ENCODE measurements around the gene ADPRHL1. TPM values are rescaled to one million over a fixed set of nuclear protein-coding genes. Genes with fewer than 3 reads are reported as not detected.
"Not testable (repeated sequence)": the region's sequence is repeated elsewhere in the genome, so short reads cannot be mapped to it uniquely, and the experiment has no call there.

The ADPRHL1 gene
- total and polyA plus RNA-seq, 10 donors = 0.52 to 4.3 (median 1.5) TPM

DNA sequence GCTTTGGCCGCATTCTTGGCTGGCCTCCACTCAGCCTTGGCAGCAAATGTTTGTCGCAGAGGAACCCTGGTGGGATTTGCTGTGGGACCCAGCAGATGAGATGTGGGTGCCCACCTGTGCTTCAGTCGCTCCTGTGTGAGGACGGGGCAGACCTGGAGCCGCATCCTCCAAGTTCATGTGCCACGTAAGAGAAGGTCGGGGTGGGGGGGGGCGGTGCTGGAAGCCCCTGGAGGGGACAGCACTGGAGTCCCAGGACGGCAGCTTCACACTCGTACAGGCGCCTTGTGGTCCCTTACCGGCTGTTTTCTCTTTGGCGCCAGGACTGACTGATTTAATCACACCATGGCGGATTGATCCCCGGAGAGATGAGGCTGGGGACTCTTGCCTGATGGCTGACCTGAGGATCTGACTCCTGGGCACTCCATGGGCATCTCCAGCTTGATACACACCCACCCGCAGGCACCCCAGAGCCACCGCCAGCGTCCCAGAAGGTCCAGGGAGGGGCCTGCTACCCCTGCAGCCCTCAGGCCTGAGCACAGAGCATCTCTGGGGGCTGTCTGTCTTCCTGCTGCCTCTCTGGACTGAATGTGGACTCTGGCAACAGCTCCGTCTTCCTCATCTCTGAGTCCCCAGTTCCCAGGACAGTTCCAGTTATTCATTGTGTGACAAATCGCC is 79.3 kb downstream of the ADPRHL1 start:
- H3K27me3 ChIP-seq (replicated peaks in 1 of 7) = peaks cover 0 to 23% (median 0%) of the 10 kb centered on the region in 7 donors
- no peaks in the 10 kb centered on the region for H3K9me3 ChIP-seq
- no peak for DNase-seq
- intact Hi-C loops (cut with DNase I; ENCODE audit: low total_unique reads) = no loop called here
- no peaks in the 10 kb centered on the region for H3K4me1 ChIP-seq
- H3K36me3 ChIP-seq = no peaks in the 10 kb centered on the region
- no peak for TF ChIP-seq POLR2AphosphoS5 (IDR thresholded peaks at IDR 0.05)
- TF ChIP-seq, protein P1, sequence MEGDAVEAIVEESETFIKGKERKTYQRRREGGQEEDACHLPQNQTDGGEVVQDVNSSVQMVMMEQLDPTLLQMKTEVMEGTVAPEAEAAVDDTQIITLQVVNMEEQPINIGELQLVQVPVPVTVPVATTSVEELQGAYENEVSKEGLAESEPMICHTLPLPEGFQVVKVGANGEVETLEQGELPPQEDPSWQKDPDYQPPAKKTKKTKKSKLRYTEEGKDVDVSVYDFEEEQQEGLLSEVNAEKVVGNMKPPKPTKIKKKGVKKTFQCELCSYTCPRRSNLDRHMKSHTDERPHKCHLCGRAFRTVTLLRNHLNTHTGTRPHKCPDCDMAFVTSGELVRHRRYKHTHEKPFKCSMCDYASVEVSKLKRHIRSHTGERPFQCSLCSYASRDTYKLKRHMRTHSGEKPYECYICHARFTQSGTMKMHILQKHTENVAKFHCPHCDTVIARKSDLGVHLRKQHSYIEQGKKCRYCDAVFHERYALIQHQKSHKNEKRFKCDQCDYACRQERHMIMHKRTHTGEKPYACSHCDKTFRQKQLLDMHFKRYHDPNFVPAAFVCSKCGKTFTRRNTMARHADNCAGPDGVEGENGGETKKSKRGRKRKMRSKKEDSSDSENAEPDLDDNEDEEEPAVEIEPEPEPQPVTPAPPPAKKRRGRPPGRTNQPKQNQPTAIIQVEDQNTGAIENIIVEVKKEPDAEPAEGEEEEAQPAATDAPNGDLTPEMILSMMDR (IDR thresholded peaks at IDR 0.05 in 8 of 11, conservative IDR thresholded peaks at IDR 0.05 in 3 of 11) = no peak
- TF ChIP-seq POLR2A (IDR thresholded peaks at IDR 0.05) = no peak
- no peak overlapping the region for H3K27ac ChIP-seq
- H3K4me3 ChIP-seq = no peak overlapping the region
- WGBS, 5 donors = 81 to 90% (median 84%) methylated on average over 16 to 20 of the region's 20 CpGs

DNA sequence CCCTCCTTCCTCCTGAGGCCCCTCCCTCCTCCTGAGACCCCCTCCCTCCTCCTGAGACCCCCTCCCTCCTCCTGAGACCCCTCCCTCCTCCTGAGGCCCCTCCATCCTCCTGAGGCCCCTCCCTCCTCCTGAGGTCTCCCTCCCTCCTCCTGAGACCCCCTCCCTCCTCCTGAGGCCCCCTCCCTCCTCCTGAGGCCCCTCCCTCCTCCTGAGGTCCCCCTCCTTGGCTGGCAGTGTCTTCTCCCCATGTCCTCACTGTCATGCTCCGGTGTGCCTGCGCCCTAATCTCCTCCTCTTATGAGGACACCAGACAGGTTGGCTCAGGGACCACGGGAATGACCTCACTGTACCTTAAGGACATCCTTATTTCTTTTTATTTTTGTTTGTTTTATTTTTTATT is 81.6 kb downstream of the ADPRHL1 start:
- H3K27ac ChIP-seq; intact Hi-C loops (cut with DNase I; ENCODE audit: low total_unique reads); DNase-seq; H3K9me3 ChIP-seq; H3K36me3 ChIP-seq; H3K4me3 ChIP-seq; H3K4me1 ChIP-seq: not testable (repeated sequence)
- H3K27me3 ChIP-seq (replicated peaks in 1 of 7) = peaks cover 0 to 19% (median 0%) of the 10 kb centered on the region in 7 donors
- 90 to 95% (median 92%) methylated on average over 3 of the region's 3 CpGs for WGBS, 5 donors

DNA sequence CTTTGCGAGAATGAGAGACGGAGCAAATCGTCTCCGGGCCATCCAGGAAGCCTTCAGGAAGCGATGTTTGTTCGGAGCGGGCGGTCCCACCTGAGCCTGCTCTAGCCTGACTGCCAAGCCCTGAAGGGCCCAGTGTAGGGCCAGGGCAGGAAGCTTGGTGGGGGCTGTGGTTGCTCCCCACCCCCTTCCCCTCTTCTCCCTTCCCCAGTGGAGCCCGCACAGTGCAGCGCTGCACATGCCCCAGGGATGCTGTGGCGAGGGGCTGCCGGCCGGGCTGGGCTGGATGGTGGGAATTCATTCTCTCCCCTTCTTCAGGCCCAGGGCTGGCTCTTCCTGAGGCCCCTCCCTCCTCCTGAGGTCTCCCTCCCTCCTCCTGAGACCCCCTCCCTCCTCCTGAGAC is 82.2 kb downstream of the ADPRHL1 start:
- intact Hi-C loops (cut with DNase I; ENCODE audit: low total_unique reads) = no loop called here
- no peak for DNase-seq

DNA sequence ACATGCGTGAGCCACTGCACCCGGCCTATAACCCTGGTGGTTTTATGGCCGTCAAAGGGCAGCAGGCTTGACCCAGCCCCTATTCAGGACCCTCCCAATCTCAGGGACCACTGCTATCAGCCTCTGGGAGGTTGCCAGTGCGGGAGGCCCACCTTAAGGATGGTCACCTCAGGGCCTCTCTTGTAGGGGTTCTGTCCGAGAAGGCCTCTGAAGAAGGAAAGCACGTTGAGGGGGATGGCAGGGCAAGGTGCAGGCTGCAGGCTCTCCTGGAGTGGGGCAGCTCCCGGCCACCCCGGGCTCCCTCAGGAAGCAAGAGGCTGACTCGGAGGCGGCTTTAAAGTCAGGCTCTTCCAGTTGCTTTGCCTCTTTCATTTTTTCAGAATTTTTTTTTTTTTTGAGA is 83.4 kb downstream of the ADPRHL1 start:
- H3K4me3 ChIP-seq = no peak overlapping the region
- no peak for DNase-seq
- intact Hi-C loops (cut with DNase I; ENCODE audit: low total_unique reads) = no loop called here
- H3K27ac ChIP-seq = no peak overlapping the region
- H3K27me3 ChIP-seq (replicated peaks in 1 of 7) = peaks cover 0 to 29% (median 3%) of the 10 kb centered on the region in 7 donors
- no peaks in the 10 kb centered on the region for H3K36me3 ChIP-seq
- peaks cover 0 to 3% (median under 1%) of the 10 kb centered on the region in 6 donors for H3K4me1 ChIP-seq
- TF ChIP-seq, protein P1 (IDR thresholded peaks at IDR 0.05 in 8 of 11, conservative IDR thresholded peaks at IDR 0.05 in 3 of 11) = no peak
- TF ChIP-seq POLR2AphosphoS5 (IDR thresholded peaks at IDR 0.05) (no peak), POLR2A (IDR thresholded peaks at IDR 0.05) (no peak)
- no peaks in the 10 kb centered on the region for H3K9me3 ChIP-seq
- WGBS, 5 donors = 83 to 95% (median 88%) methylated on average over 9 to 10 of the region's 10 CpGs

More for the DNA sequence above, 82.2 kb downstream of the ADPRHL1 start:
- no peaks in the 10 kb centered on the region for H3K9me3 ChIP-seq
- 70 to 80% (median 76%) methylated on average over 10 to 13 of the region's 13 CpGs for WGBS, 5 donors
- H3K4me3 ChIP-seq = no peak overlapping the region
- H3K36me3 ChIP-seq = no peaks in the 10 kb centered on the region
- H3K27ac ChIP-seq = no peak overlapping the region
- peaks cover 0 to 18% (median 0%) of the 10 kb centered on the region in 7 donors for H3K27me3 ChIP-seq (replicated peaks in 1 of 7)
- TF ChIP-seq, protein P1 (IDR thresholded peaks at IDR 0.05 in 8 of 11, conservative IDR thresholded peaks at IDR 0.05 in 3 of 11) = no peak
- no peak for TF ChIP-seq POLR2AphosphoS5 (IDR thresholded peaks at IDR 0.05)
- no peak for TF ChIP-seq POLR2A (IDR thresholded peaks at IDR 0.05)
- no peaks in the 10 kb centered on the region for H3K4me1 ChIP-seq

Data from spleen (tissue), 11 donors.